Smooth muscle cell of trachea (primary cell): ENCODE measurements around the gene ANKRD44. TPM values are rescaled to one million over a fixed set of nuclear protein-coding genes. Genes with fewer than 3 reads are reported as not detected.

Experiments
- total RNA-seq: library from RNA; depleted of rRNA; stranded (reverse); fragments of >200 nt; gene quantifications from 2 replicates; pipeline ENCODE4 v1.2.1, GENCODE V29; 2014

Gene ANKRD44
- 8.0 and 8.3 TPM in 2 replicates for total RNA-seq

DNA sequence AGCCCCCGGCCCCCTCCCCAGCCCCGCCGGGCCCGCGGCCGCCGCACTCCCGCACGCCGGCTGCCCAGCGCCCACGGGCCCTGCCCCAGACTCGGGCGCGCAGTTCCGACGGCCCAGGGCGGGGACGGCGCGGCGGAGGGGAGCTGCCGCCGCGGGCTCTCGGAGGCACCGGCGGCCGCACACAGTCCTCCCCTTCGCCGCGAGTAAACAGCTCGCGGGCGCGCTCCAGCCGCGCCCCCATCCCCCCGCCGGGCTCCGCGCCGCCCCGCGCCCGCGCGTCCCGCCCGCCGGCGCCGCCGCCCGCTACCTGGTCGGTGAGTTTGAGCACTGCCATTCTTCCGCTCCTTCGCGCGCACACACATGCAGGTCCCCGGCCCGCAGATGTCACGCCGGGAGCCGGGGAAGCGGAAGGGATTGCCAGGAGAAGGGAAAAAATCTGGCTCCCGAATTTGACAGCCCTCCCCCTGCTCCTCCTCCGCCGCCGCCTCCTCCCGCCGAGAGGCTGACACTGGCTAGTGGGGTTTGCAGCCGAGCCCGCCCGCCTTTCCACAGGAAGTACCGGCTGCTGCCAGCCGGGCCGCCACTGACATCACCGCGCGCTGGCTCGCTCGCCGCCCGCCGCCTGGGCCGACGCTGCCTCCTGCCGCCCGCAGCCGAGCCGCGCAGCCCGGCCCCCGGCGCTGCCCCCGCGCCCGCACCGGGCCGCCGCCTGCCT, at the start of gene ANKRD44:
TSS of gene ANKRD44 (minus strand) at position 510 of the 715 bp plus-strand sequence. CDS start at position 334, 176 bp downstream.

Other genes starting within 250 kb of the ANKRD44 start
- gene SF3B1, start 124.2 kb upstream of the ANKRD44 start, total RNA-seq = 180 and 289 TPM in 2 replicates
- 37.9 and 42.3 TPM in 2 replicates for gene COQ10B, start 142.8 kb upstream of the ANKRD44 start, total RNA-seq
- gene HSPD1, start 189.1 kb upstream of the ANKRD44 start, total RNA-seq = 208 and 230 TPM in 2 replicates
- gene HSPE1, start 189.6 kb upstream of the ANKRD44 start, total RNA-seq = 47.1 and 139 TPM in 2 replicates
- gene MOB4, start 205.3 kb upstream of the ANKRD44 start, total RNA-seq = 24.8 and 31.1 TPM in 2 replicates